Smooth muscle cell of the pulmonary artery (primary cell): ENCODE results near the gene COMMD3. TPM values are rescaled to one million over a fixed set of nuclear protein-coding genes. Genes with fewer than 3 reads are reported as not detected.

Experiments used
- total RNA-seq: library from RNA; depleted of rRNA; stranded (reverse); fragments of >200 nt; gene quantifications from 2 replicates; pipeline ENCODE4 v1.2.3, GENCODE V29; 2014

COMMD3 gene
- total RNA-seq, result 27.1 and 29.4 TPM in 2 replicates

DNA sequence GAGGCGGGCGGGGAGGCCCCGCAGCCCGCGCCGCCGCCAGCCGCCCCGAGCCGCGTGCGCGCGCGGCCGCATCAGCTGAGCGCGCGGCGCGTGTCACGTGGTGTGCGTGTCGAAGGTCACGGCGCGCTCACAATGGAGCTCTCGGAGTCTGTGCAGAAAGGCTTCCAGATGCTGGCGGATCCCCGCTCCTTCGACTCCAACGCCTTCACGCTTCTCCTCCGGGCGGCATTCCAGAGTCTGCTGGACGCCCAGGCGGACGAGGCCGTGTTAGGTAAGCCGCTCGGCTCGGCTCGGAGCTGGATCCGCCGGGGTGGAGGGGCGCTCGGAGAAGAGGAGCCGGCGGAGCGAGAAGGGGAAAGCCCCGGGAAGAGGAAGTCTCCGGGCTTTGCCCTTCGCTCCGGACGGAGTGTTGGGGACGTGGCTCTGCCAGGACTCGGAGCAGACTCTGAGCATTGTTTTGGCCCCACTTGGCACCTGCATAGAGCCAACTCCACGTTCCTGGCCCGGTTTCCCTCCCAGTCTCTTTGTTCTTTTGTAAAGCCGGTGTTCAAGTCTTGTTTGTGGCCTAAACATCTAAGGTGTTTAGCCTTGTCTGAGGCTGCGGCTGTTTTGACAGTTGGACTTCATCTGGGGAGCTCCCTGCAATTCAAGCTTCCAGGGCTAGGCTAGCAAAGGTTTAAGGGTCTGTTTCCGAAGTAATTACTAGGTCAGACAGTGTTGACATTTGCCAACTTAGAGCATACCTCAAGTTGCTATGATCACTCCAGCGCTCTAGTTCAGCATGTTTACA lies at the start of gene COMMD3:
Gene COMMD3 (plus strand): TSS at position 103 of the 790 bp plus-strand sequence. CDS start 30 bp downstream, at position 133.

DNA sequence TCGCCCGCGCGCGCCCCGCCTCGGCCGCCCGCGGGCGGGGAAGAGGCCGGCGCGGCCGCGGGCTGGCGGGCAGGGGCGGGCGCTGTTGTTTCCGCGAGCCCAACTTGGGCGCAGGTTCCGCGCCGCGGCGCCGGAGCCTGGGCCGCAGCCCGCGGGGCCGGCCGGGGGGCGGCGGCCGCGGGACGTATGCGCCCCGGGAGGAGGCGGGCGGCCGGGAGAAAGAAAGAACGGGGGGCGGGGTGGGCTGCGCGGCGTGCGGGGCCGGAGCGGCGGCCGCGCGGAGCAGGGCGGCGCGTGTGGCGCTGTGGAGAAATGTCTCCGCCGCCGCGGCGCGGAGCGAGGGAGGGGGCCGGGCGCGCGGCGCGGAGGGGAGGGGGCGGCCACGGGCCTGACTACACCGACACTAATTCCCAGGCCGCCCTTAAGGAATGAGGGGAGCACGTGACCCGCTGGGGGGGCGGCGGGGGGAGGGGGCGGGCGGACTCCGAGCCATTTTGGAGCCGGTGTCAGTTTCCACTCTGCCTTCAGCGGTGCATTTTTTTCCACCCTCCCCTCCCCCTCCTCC lies 4.5 kb downstream of the COMMD3 start, which contains the start of gene BMI1:
Gene BMI1 (plus strand): TSS at position 509 of the 565 bp plus-strand sequence. CDS start 5,351 bp downstream, outside the sequence.

DNA sequence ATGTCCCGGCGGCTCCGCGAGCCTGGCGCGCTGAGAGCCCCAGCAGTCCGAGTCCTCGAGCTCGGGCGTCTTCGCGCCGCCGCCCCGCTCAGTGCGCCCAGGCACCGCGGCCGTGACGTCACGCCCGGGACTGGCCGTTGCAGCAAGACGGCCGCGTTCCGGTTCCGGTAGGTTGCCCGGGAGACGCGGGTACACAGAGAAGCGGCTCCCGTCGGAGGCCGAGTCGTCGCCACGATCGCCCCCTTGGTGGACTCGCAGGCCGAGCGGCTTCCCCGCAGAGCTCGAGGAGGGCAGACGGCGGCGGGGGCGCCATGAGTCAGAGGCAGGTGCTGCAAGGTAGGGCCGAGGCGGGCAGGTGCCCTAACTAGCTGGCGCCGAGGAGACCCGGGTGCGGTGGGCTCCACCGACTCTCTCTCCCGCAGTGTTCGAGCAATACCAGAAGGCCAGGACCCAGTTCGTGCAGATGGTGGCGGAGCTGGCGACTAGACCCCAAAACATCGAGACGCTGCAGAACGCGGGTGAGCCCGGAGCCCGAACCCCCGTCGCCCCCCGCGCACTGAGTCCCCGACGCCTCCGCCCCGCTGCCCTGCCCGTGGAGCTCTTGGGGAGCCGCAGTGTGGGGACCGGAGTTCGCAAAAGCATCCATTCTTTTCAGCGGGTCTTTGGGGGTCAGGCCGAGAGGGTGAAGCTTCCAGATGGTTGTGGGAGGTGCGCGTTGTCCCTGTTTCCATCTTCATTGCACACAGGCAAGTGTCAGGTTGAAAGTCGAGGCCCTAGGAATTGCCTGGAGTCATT lies 29.3 kb downstream of the COMMD3 start, which contains the start of gene SPAG6:
Gene SPAG6 (plus strand): TSS at position 196 of the 795 bp plus-strand sequence. CDS start 116 bp downstream, at position 312.

Other genes with a start within 250 kb of the COMMD3 start
- gene EBLN1, start 98.4 kb upstream of the COMMD3 start, total RNA-seq, result not detected in 2 replicates
- gene BMI1, start 4.7 kb downstream of the COMMD3 start, total RNA-seq, result 52.6 and 72.2 TPM in 2 replicates
- not detected in 2 replicates for gene SPAG6, start 29.1 kb downstream of the COMMD3 start, total RNA-seq